CD4-positive, alpha-beta T cell treated with Interleukin-4 for 4 hours (primary cell): Measurements from ENCODE around the gene ANGPTL4.
A peak's percentile ranks its signal among the peaks of the same experiment; 100 is the strongest.
"Not testable (repeated sequence)": the region's sequence is repeated elsewhere in the genome, so short reads cannot be mapped to it uniquely, and the experiment has no call there.

Experiments used
- DNase-seq: peaks from one replicate; pipeline ENCODE4 v3.0.0-alpha.2; 2020

The ANGPTL4 gene

GRCh38 chr19:8391198-8392016, 27.5 kb downstream of the ANGPTL4 start:
- DNase-seq: no peak

DNA sequence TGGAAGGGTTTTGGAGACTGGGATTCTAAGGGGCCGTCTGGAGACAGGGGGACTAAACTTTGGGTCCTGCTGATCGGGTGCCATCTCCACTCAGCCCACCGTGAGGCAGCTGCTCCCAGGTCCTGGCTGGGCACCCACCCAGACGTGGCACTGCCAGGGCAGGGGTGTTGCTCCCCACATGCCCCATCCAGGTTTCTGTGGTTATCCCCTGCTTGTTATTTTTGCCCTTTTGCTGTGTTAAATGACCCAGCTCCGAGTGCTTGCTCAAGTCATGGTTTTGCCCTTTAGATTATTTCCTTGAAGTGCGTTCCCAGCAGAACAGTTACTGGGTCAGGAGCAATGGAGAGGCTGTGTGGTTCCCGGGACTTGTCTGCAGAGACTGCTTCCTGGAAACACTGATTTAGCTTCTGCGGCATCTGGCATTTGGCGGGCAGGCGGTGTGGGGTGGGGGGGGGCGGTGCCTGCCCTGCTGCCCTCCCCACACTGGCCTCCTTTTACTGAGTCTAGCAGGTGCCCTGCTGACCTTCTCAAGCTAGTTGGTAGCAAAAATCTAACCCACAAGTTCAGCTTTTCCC, 28.1 kb downstream of the ANGPTL4 start:
- no peak for DNase-seq

DNA sequence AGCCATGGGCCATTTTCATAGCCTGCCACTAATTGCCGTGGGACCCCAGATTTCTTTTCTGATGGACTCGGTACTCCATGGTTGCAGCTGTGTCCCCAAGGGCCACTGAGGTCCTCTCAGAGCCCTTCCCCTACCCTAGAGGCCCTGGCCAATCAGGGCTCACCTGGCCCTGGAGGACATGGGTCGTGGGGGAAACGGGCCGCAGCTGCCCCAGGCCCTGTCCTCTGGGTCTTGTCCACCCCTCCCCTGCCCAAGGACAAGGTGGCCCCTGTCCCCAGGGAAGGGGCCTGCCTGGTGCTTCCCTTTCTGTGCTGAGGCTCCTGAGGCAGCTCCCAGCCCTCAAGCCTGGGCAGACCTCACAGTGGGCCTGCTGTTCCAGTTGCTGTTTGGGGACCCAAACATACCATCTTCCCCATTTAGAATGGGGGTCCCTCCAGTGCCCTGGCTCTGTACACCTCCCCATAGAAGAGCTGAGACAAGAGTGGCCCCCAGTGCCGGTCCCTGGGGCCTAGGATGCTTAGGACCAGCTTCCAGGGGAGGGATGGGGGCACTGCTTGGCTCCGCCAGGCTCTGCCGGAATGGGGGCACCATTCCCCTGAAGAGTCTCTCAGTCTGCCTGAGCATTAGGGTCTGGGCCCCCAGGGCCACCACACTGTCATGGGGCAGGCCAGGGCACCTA, 29.4 kb downstream of the ANGPTL4 start:
- no peak for DNase-seq

DNA sequence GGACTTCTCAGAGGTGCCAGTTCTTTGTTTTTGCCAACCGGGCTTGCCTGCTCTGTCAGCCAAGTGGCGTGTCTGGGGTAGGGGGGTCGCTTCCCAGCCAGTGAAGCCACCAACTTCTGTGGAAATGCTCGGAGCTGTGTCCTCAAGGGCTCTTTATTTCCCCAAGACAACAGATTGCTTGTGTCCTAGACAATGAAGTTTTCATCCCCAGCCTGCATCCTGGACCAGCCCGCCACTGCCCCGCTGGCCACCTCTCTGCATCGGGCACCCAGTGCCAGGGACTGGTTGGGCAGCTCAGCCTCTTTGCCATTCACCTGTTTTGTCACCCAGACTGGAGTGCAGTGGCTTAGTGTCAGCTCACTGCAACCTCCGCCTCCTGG, 29.9 kb downstream of the ANGPTL4 start:
- no peak for DNase-seq

DNA sequence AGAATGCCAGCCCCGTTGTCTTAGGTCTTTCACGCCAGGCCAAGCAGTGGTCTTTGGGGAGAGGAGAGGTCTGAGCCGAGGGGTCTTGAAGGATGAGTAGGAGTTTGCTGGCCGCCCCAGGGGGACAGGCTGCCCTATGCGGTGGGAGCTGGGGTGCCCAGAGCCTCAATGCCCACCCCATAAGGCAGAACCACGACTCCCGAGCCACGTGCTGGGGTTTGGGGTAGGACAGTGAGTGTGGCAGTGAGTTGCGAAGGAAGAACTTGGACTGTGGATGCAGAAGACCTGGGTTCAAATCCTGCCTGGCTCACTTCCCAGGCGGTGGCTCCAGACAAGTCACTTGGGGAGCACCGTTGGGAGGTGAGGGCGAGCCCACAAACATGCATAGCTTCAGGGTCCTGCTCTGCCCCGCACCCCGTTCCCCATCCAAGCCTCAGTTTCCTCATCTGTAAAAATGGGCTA, 31.7 kb downstream of the ANGPTL4 start:
- no peak for DNase-seq

DNA sequence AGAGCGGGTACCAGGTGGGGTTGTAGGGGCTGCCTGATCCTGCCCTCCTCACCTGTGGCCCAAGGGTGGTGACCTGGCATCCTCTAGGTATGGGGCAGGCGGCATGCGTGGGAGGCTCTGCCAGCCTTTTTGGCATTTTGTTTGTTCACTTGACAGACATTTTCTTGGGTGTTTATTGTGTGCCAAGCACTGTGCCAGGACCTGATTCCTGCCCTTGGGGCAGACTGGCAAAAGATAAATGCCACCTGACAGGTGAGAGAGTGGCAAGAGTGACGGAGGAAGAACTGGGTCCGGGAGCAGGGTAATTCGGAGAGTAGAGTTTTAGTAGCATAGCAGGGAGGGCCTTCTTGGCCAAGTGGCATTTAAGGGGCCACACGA, 32.2 kb downstream of the ANGPTL4 start:
- no peak for DNase-seq

- peak; percentile 73 for DNase-seq
These were observed 32.7 kb downstream of the ANGPTL4 start for GRCh38 chr19:8396563-8397203.

DNA sequence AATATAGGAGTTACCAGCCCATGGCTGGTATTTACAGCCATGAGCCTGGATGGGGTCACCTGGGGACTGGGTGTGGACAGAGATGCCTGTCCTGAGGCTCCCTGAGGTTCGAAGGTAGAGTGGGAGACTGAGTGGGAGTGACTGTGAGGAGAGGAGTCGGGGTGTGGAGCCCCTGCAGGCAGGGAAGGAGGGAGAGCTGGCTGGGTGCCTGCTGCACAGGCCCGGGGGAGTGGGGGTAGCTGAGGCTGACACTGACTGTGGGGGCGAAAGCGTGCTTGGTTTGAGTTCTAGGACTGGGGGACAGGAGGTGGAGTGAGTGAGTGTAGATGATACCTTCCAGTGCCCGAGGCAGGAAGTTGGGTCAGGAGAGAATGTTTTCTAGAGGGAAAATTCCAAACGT, 33.3 kb downstream of the ANGPTL4 start:
- no peak for DNase-seq

DNA sequence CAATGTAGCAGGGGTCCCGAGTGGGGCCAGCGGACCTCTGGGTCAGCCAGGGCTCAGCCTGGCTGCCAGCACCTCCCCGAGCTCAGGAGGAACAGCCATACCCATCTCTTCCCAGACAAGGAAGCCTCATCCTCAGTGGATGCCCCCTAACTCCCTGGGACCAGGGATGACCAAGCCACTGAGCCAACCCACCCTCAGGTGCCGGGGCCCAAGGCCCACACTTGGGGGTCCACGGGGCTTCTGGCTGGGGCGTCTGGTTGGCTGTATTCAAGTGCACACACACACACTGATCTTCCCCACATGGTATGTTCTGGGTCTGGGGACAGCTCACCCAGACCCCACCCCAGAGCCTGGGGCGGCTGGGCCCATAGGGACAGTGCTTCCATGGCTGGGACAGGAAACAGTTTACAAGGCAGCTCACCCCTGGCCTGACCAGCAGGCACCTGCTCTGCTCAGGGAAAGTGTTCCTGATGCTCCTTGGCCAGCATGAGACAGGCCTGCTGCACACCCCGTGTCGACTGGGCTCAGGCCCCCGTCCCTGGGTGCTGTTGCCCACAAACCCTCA, 33.9 kb downstream of the ANGPTL4 start:
- DNase-seq: no peak

- no peak for DNase-seq
These were observed 34.4 kb downstream of the ANGPTL4 start for GRCh38 chr19:8398311-8398771.

DNA sequence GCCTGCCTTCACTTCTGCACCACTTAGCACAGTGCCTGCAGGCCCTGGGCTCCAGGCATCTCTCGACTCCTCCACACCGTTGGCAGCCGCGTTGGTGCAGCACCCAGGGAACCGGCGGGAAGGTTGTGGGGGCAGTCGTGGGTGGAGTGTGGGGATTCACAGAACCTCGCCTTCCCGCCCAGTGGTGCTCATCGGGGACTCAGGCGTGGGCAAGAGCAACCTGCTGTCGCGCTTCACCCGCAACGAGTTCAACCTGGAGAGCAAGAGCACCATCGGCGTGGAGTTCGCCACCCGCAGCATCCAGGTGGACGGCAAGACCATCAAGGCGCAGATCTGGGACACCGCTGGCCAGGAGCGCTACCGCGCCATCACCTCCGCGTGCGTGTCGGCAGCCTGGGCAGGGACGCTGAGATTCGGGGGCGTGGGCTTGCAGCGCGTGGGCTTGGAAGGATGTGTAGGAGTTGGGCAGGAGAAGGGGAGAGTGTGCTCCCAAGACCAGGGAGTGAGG, 35.8 kb downstream of the ANGPTL4 start:
- DNase-seq: no peak

DNA sequence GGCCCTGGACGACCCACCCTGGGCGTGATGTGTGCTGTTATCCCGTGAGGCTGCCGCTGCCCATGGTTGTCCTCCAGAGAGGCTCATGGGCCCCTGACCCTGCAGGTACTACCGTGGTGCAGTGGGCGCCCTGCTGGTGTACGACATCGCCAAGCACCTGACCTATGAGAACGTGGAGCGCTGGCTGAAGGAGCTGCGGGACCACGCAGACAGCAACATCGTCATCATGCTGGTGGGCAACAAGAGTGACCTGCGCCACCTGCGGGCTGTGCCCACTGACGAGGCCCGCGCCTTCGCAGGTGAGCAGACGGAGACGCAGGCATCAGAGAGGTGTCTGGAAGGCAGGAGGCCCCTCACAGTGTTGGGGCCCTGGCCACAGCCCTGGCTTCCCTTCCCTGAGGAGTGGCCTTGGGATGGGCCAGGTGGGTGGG, 38.0 kb downstream of the ANGPTL4 start:
- DNase-seq: no peak

- DNase-seq: no peak
These were observed 39.3 kb downstream of the ANGPTL4 start for GRCh38 chr19:8403098-8403819.

- no peak for DNase-seq
These were observed 39.8 kb downstream of the ANGPTL4 start for GRCh38 chr19:8403820-8404109.

DNA sequence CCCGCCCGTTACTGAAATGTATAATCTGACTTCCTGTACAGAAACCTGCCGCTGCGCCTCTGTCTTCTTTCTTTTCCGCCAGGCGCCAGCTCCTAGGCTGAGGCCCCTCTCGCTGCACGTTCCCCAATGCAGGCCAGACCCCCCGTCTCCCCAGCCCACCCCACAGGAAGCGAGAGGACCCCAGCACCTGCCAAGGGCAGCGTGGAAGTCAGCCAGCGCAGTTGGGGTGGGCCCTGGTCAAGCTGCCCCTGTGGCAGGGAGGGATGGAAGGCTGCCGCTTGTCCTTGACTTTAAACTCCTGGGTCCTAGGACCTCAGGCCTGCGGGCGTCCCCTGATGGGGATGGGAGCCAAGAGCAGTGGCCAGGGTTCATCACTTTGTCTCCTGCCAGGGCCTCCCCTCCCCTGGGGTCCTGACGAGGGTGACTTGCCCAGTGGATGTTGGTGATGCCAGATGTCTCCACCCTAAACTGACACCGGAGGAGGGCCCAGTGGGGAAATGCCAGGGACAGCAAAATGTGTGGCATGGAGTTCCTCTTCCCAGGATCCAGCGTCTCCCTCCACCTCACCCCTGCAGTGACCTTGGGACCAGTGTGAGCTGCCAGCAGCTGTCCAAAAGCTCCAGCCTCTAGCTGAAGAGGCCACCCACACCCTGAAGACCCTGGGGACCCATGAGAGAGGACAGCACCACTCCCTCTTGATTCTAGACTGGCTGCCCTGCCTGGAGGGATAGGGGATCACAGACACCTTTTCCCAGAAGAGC, 40.6 kb downstream of the ANGPTL4 start:
- no peak for DNase-seq

DNA sequence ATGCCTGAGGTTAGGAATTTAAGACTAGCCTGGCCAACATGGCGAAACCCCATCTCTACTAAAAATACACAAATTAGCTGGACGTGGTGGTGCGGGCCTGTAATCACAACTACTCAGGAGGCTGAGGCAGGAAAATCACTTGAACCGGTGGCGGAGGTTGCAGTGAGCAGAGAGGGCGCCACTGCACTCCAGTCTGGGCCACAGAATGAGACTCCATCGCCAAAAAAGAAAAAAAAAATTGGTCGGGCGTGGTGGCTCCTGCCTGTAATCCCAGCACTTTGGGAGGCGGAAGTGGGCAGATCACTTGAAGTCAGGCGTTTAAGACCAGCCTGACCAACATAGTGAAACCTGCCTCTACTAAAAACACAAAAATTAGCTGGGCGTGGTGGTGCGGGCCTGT, 46.8 kb downstream of the ANGPTL4 start:
- not testable (repeated sequence) for DNase-seq

DNA sequence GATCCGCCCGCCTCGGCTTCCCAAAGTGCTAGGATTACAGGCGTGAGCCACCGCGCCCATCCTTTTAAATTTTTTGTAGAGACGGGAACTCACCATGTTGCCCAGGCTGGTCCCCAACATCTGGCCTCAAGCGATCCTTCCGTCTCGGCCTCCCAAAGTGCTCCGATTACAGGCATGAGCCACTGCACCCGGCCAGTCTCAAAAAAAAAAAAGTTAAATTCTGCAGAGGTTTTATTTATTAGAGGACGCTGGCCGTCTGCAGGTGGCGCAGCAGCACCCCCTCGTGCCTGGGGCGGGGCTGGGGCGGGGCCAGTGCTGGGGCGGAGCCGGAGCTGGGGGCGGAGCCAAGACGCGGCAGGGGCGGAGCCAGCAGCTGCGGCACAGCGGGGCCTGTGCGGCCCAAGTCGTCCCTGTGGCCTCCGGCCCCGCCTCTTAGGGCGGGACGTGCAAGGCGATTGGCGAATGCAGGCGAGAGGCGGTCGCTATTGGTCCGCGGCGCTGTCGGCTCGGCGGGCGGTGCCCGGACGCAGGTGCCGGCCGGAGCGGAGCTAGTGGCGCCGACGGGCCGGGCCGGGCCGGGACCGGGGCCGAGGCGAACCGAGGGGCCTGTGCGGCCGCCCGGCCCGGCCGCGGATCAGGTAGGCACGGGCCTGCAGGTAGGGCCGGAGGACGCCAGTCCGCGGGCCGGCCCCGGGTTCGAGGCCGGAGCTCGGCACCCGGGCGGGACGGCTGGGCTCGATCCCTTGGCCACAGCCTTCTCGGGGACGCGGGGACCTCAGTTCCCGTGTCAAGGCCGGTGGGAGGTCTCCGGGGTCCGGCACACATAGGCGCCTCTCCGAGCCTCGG, 49.1 kb downstream of the ANGPTL4 start, which contains the start of gene MARCHF2:
Gene MARCHF2 (plus strand): TSS at position 523 of the 846 bp plus-strand sequence. CDS start 8,536 bp downstream, outside the sequence.
- peak; percentile 95 for DNase-seq

GRCh38 chr19:8413629-8413995, 49.7 kb downstream of the ANGPTL4 start:
- no peak for DNase-seq

- no peak for DNase-seq
These were observed 52.8 kb downstream of the ANGPTL4 start for GRCh38 chr19:8416796-8417195.
